Breast epithelium (tissue), 3 donors: ENCODE results near the gene LSAMP.

ENCODE experiments used
- POLR2A ChIP-seq: fragments of 450-650 bp; IDR thresholded peaks from one replicate; pipeline ENCODE4 v1.6.1; 2016; ENCODE audit warnings: antibody characterized with exemption, mild to moderate bottlenecking, moderate library complexity
- POLR2AphosphoS5 ChIP-seq, 3 donors: sonication (generic); formaldehyde crosslinking; IDR thresholded peaks; one replicate each; pipeline ENCODE4 v1.6.1; 2017; ENCODE audit warnings: antibody characterized with exemption in 3 of 3
- TF ChIP-seq, protein P1 (sequence below), 3 donors: fragments of 450-650 bp; IDR thresholded peaks; one replicate each; pipeline ENCODE4 v1.5.1; 2016 to 2017; ENCODE audit warnings: antibody characterized with exemption in 3 of 3, mild to moderate bottlenecking in 3 of 3, moderate library complexity in 3 of 3

DNA sequence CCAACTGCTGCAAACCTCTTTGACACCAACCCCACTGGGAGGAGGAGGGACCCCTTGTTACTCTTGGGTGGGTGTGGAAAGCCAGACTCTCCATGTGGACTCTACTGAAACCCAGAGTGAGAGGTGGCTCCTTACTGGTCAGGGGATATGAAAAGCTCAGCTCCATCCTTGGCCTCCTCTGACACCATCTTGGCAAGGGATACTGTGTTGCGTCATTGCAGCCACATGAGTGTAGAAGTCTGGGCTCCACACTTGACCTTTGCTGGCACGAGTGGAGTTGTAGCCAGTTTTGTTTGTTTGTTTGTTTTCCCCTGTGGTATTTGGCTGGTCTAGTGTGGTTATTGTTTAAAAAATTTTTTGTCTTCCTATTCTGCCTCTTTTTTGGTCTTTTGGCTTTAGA is 532.9 kb downstream of the LSAMP start:
- TF ChIP-seq, protein P1, sequence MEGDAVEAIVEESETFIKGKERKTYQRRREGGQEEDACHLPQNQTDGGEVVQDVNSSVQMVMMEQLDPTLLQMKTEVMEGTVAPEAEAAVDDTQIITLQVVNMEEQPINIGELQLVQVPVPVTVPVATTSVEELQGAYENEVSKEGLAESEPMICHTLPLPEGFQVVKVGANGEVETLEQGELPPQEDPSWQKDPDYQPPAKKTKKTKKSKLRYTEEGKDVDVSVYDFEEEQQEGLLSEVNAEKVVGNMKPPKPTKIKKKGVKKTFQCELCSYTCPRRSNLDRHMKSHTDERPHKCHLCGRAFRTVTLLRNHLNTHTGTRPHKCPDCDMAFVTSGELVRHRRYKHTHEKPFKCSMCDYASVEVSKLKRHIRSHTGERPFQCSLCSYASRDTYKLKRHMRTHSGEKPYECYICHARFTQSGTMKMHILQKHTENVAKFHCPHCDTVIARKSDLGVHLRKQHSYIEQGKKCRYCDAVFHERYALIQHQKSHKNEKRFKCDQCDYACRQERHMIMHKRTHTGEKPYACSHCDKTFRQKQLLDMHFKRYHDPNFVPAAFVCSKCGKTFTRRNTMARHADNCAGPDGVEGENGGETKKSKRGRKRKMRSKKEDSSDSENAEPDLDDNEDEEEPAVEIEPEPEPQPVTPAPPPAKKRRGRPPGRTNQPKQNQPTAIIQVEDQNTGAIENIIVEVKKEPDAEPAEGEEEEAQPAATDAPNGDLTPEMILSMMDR (IDR thresholded peaks at IDR 0.05) = no peak
- TF ChIP-seq POLR2AphosphoS5 (IDR thresholded peaks at IDR 0.05) = no peak
- TF ChIP-seq POLR2A = no peak
